OCI-LY7 (cell line): ENCODE measurements around the gene OR8D2. TPM values are rescaled to one million over a fixed set of nuclear protein-coding genes. Genes with fewer than 3 reads are reported as not detected.
A peak's percentile ranks its signal among the peaks of the same experiment; 100 is the strongest.

Source experiments
- BruUV-seq: library from RNA; stranded (reverse); fragments of 400-500 nt; replicated peaks from 2 replicates; lab custom pipeline; 2021; lab: Mats Ljungman, UMichigan
- CTCF ChIA-PET: fragments of 300-600 bp; sonication (Branson Sonifier 250); formaldehyde crosslinking; loops from one replicate; lab custom pipeline; 2022; ENCODE audit warnings: antibody characterized with exemption; ENCODE audit not compliant: unreplicated experiment; lab: Charles Lee
- POLR2A ChIA-PET: fragments of 300-600 bp; sonication (Branson Sonifier 250); formaldehyde crosslinking; loops from one replicate; lab custom pipeline; 2022; ENCODE audit warnings: antibody characterized with exemption; lab: Charles Lee
- DNase-seq: peaks from one replicate; pipeline ENCODE4 v3.0.0-alpha.2; 2015; ENCODE audit warnings: low spot score
- H2AFZ ChIP-seq: fragments of 200-600 bp; sonication (generic), shearing (Covaris generic); 2 replicates; pipeline ENCODE4 v1.6.1; 2014; ENCODE audit warnings: mild to moderate bottlenecking, antibody characterized with exemption, low read length, moderate library complexity
- H3K27ac ChIP-seq: fragments of 200-600 bp; sonication (generic); 2 replicates; pipeline ENCODE4 v1.5.1; 2014; ENCODE audit warnings: mixed run types, low read depth, mild to moderate bottlenecking, moderate library complexity, low read length, inconsistent platforms; ENCODE audit not compliant: poor library complexity, severe bottlenecking
- H3K36me3 ChIP-seq: fragments of 200-600 bp; sonication (generic); 2 replicates; pipeline ENCODE4 v1.6.1; 2014; ENCODE audit warnings: mild to moderate bottlenecking, antibody characterized with exemption, low read length, moderate library complexity, mixed read lengths; ENCODE audit not compliant: insufficient read depth
- H3K4me1 ChIP-seq: fragments of 200-600 bp; sonication (generic); 2 replicates; pipeline ENCODE4 v1.5.1; 2014; ENCODE audit warnings: mild to moderate bottlenecking, low read length; ENCODE audit not compliant: insufficient read depth, poor library complexity, severe bottlenecking
- H3K4me2 ChIP-seq: fragments of 200-600 bp; sonication (generic); 2 replicates; pipeline ENCODE4 v1.6.1; 2014; ENCODE audit warnings: mild to moderate bottlenecking, low read length
- H3K4me3 ChIP-seq: fragments of 200-600 bp; sonication (generic); 2 replicates; pipeline ENCODE4 v1.5.1; 2014; ENCODE audit warnings: mild to moderate bottlenecking, low read depth, low read length; ENCODE audit not compliant: poor library complexity, severe bottlenecking
- H3K79me2 ChIP-seq: fragments of 200-600 bp; sonication (generic); 2 replicates; pipeline ENCODE4 v1.6.1; 2016; ENCODE audit warnings: low read depth, mild to moderate bottlenecking, low read length, moderate library complexity, mixed read lengths; ENCODE audit not compliant: insufficient read depth
- H3K9me2 ChIP-seq: fragments of 200-600 bp; sonication (generic); 2 replicates; pipeline ENCODE4 v1.6.1; 2016; ENCODE audit warnings: mild to moderate bottlenecking, low read length, mixed read lengths; ENCODE audit not compliant: insufficient read depth
- H3K9me3 ChIP-seq: fragments of 200-600 bp; sonication (generic); 2 replicates; pipeline ENCODE4 v1.6.1; 2014; ENCODE audit warnings: mild to moderate bottlenecking, mixed run types, low read length, mixed read lengths
- H4K20me1 ChIP-seq: fragments of 200-600 bp; sonication (generic); 2 replicates; pipeline ENCODE4 v1.6.1; 2014; ENCODE audit warnings: mild to moderate bottlenecking, antibody characterized with exemption, low read length, moderate library complexity, mixed read lengths; ENCODE audit not compliant: insufficient read depth
- CTCF ChIP-seq: fragments of 200-600 bp; sonication (generic); conservative IDR thresholded peaks from 2 replicates; pipeline ENCODE4 v1.5.1; 2014; ENCODE audit warnings: mild to moderate bottlenecking, antibody characterized with exemption, low read length, moderate library complexity, mixed read lengths
- EZH2phosphoT487 ChIP-seq: fragments of 200-600 bp; sonication (generic); IDR thresholded peaks from 2 replicates; pipeline ENCODE4 v1.6.1; 2018; ENCODE audit warnings: low read depth, borderline replicate concordance, mild to moderate bottlenecking, mixed run types, antibody characterized with exemption, low read length, moderate library complexity, mixed read lengths
- intact Hi-C: fragments of 100-400 bp; cut with micrococcal nuclease; formaldehyde crosslinking; loops from one replicate; pipeline ENCODE4 v1.10.0; 2022; ENCODE audit not compliant: unreplicated experiment
- total RNA-seq, 2 experiments: library from RNA; depleted of rRNA in 1 of 2; stranded (reverse); fragments of >200 nt in 1 of 2; shearing (Covaris generic) in 1 of 2; gene quantifications; 2 replicates each; pipeline ENCODE4 v1.2.3, GENCODE V29; 2014 to 2022

Gene OR8D2
- total RNA-seq, 2 experiments from 2014 or later, result not detected

GRCh38 chr11:124278261-124278660, 41.7 kb downstream of the OR8D2 start:
- Histone ChIP-seq H3K4me3 (no peak overlapping the region), H3K36me3 (no peaks in the 10 kb centered on the region), H3K4me2 (no peak overlapping the region), H2AFZ (no peak overlapping the region), H3K9me2 (no peaks in the 10 kb centered on the region), H4K20me1 (no peaks in the 10 kb centered on the region), H3K9me3 (no peaks in the 10 kb centered on the region), H3K27ac (no peak overlapping the region), H3K79me2 (no peaks in the 10 kb centered on the region), H3K4me1 (no peaks in the 10 kb centered on the region)
- no peak for TF ChIP-seq EZH2phosphoT487
- TF ChIP-seq CTCF, result no peak
- BruUV-seq, result no TSS peak
- intact Hi-C loops, result no loop called here
- ChIA-PET CTCF (no interaction called here), POLR2A (no interaction called here)
- no peak for DNase-seq

GRCh38 chr11:124277804-124278203, 42.2 kb downstream of the OR8D2 start:
- peak; percentile 2 for DNase-seq
- TF ChIP-seq EZH2phosphoT487 (no peak), CTCF (0 out of 2 replicates have a peak, but pooled peaks have one; percentile 31)
- H3K36me3 ChIP-seq, result no peaks in the 10 kb centered on the region
- no peaks in the 10 kb centered on the region for H3K9me3 ChIP-seq
- no peaks in the 10 kb centered on the region for H3K79me2 ChIP-seq
- no peak overlapping the region for H2AFZ ChIP-seq
- intact Hi-C loops, result no loop called here
- BruUV-seq, result no TSS peak
- H3K4me1 ChIP-seq, result no peaks in the 10 kb centered on the region
- H4K20me1 ChIP-seq, result no peaks in the 10 kb centered on the region
- ChIA-PET CTCF (no interaction called here), POLR2A (no interaction called here)
- no peak overlapping the region for H3K27ac ChIP-seq
- no peak overlapping the region for H3K4me2 ChIP-seq
- no peak overlapping the region for H3K4me3 ChIP-seq
- no peaks in the 10 kb centered on the region for H3K9me2 ChIP-seq

GRCh38 chr11:124277207-124277606, 42.8 kb downstream of the OR8D2 start:
- TF ChIP-seq EZH2phosphoT487 (no peak), CTCF (no peak)
- H2AFZ ChIP-seq, result no peak overlapping the region
- no peak overlapping the region for H3K27ac ChIP-seq
- CTCF ChIA-PET, result no interaction called here
- H3K9me2 ChIP-seq, result no peaks in the 10 kb centered on the region
- no peak overlapping the region for H3K4me2 ChIP-seq
- POLR2A ChIA-PET, result no interaction called here
- H3K4me1 ChIP-seq, result no peaks in the 10 kb centered on the region
- H4K20me1 ChIP-seq, result no peaks in the 10 kb centered on the region
- no TSS peak for BruUV-seq
- no peaks in the 10 kb centered on the region for H3K36me3 ChIP-seq
- no peaks in the 10 kb centered on the region for H3K9me3 ChIP-seq
- no peak overlapping the region for H3K4me3 ChIP-seq
- intact Hi-C loops, result no loop called here
- no peak for DNase-seq
- H3K79me2 ChIP-seq, result no peaks in the 10 kb centered on the region
